Stimulated activated CD4-positive, alpha-beta T cell treated with anti-CD3 and anti-CD28 coated beads, Interleukin-4, amount 100 ng/mL, for 4 hours (primary cell): ENCODE measurements around the gene SYTL3.

Experiments used
- DNase-seq, 2 experiments: peaks; one replicate each; pipeline ENCODE4 v3.0.0-alpha.2; 2020

The SYTL3 gene

DNA sequence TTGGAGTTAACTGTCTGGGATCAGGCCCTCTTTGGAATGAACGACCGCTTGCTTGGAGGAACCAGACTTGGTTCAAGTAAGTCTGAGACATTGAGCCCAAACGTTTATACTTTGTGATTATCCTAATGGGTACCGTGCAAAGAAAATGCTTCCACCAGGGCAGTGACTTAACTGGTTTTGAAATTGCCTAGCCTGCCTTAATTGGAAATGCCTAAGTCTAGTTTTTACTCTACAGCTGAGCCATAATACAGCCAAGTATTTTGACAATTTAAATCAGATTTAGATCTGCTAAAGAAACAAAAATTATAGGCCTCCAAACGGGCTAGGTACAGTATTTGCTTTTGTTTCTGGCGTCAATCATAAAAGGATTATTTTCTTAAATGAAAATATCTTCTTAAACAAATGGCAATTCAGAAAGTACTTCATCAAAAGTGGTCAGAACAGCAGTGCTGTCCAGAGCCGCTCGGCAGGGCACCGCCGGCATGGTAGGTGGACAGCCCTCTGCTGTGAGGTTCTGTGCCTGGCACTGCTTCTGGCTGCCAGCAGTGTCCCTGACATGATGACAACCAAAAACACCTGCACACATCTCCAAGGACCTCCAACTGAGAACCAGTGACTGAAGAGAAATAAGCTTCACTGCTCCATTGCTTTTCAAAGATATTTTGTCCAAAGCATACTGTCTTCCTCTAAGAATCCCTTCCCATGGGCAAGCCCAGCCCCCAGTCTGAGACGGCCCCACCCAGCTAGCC lies 113.8 kb downstream of the SYTL3 start:
- no peak for DNase-seq

GRCh38 chr6:158764183-158764849 lies 114.5 kb downstream of the SYTL3 start:
- no peak for DNase-seq

DNA sequence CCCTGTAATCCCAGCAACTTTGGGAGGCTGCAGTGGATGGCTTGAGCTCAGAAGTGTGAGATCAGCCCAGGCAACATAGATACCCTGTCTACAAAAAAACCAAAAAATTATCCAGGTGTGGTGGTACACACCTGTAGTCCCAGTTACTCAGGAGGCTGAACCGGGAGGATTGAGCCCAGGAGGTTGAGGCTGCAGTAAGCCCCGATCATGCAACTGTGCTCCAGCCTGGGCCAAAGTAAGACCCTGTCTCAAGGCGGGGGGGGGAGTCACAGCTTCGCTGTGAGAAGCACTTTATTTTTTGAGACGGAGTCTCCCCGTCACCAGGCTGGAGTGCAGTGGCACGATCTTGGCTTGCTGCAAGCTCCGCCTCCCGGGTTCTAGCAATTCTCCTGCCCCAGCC lies 115.1 kb downstream of the SYTL3 start:
- no peak for DNase-seq

- no peak for DNase-seq
Observed at GRCh38 chr6:158765499-158766068, 115.7 kb downstream of the SYTL3 start.

DNA sequence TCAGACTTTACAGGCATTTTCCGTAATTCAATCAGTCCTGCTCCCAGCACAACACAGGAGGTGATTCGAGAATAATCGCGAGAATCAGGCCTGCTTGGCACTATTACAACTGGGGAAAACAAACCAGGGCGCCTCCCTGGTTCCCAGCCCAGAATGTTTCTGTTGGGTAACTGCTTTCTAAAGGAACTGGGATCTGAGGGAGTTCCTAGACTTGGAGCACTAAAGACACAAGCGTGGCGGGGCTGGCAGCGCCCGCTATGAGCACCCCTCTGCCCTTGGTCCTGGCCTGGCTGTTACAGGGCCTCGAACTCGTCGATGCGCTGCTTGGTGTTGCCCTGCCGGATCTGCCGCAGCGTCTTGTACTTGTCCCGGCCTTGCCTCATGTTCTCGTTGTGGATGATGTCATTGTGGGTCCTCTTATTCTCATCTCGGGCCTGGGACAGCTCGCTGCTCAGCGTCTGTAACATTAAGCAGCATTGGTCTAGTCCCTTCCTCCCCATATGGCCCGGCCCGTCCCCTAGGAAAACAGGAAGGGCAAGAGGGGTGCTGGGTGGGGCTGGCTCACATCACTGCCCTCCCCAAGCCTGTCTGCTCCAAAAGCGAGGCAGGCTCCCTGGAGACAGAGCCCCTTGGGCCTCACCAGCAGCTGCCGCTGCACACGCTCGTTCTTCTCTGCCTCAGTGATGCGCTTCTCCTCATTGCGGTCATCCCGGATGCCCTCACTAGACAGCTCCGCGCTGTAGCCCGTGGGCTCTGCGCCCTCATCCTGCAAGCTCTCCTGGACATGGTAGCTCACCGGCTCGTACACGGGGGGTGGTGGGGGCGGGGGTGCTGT lies 117.0 kb downstream of the SYTL3 start:
- DNase-seq, result no peak

DNA sequence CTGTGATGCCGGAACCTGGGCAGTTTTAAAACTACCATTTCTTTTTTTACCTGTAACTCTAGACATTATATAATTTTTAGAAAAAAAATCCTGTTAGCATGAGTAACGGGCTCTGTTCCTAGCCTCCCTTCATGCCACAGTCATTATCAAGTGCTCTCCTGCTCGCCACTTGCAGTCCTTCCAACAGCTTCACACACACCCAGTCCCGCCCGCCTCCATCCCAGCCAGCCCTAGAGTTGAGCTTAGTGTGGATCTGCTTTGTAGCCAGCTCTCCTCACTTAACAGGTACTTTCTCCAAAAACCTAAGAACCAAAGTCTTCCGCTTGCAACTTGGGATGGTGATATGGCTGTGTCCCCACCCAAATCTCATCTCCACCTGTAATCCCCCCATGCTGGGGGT lies 117.9 kb downstream of the SYTL3 start:
- no peak for DNase-seq

- no peak for DNase-seq
Observed at GRCh38 chr6:158768436-158768835, 118.6 kb downstream of the SYTL3 start.

GRCh38 chr6:158769234-158769770 lies 119.4 kb downstream of the SYTL3 start:
- no peak for DNase-seq

DNA sequence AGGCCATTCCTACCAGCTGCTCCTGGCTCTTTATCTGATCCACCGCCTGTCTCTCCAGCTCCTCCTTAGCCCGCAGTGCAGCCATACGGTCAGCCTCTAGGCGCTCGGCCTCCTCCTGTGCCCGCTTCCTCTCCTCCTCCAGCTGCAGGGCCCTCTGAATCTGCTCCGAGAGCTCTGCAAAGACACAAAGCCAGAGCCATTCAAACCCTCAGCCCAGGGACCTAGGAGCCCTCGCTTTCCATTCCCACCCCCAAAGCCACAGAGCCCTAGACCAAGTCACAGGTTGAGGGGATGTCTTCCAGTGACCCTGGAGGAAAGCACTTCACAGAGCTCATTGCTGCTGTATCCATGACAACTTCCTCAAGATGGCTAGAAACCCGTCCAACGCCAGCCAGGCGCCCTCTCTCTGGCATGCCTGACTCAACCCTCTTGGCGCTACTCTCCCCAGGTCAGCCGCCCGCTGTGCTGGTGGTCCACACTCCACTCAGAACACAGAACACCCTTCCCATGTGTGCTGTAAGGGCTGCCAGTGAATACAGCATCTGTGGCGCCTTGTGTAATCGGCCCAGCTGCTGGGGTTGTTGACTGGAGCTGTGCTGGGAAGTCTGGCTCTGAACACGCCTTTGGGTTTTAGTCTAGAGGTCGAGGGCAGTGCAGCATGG lies 120.0 kb downstream of the SYTL3 start:
- DNase-seq, result no peak

DNA sequence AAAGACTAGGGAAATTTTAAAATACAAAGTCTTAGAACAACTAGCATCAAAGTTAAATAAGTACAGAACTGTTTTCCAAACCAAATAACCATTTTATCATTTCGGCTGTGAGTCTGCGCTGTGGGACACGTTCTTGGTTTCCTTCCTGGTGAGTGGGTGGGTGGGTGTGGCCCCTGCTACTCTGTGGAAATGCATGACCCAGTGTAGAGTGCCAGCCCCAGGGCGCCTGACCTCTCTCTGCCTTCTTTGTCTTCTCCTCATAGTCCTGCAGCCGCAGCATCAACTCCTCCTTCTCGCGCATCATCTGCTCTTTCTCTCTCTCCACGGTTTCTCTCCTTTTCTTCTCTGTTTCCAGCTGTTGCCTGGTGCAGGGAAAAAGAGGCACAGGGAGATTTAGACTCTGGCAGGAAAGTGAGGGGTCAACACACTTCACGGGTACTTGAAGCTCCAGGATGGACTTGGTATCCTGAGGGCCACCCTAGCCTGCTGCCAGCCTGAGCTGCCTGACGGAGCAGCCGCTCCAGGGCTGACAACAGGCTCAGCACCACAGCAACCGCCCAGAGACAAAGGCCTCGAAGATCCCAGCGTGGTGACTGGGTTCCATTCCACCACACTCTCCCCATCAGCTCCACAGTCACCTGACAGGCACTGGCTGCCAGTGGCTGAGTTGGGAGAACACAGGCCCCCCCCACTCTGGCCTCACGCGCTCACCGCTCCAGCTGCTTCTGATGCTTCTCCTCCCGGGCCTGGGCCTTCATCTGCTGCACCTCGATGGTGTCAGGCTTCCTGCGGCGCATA lies 120.9 kb downstream of the SYTL3 start:
- no peak for DNase-seq

DNA sequence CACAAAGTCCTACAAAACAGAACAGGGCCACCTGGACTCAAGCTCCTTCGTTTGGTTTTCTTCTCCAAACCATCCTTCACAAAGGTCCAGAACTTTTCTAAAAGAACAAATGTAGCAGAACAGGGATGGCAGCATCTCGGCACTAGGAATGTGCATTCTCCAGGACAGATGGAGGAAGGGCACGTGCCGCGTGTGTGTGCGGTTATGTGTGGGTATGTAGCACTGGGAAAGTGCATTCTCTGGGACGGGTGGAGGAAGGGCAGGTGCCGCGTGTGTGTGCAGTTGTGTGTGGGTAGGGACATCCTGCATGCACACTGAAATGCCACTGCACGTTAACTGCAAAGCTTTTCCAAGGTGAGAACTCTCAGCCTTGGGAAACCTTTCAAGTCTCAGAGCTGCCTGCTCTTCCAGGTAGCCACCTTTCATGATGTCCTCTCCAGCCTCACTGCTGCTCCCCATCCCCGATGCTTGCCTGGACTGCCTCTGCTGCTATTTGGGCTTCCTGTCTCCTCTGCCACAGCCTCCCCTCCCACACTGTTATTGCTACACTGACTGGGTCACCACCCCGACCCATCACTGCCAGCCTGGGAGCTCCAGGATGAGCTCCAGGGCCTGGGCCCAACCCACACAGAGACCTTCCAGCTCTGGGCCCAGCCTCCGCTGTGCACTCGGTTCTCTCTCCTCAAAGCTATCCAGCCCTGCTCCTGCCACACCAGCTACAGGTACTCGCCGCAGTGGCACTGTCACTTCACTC lies 121.7 kb downstream of the SYTL3 start:
- DNase-seq, result no peak

GRCh38 chr6:158772172-158772571 lies 122.3 kb downstream of the SYTL3 start:
- no peak for DNase-seq

DNA sequence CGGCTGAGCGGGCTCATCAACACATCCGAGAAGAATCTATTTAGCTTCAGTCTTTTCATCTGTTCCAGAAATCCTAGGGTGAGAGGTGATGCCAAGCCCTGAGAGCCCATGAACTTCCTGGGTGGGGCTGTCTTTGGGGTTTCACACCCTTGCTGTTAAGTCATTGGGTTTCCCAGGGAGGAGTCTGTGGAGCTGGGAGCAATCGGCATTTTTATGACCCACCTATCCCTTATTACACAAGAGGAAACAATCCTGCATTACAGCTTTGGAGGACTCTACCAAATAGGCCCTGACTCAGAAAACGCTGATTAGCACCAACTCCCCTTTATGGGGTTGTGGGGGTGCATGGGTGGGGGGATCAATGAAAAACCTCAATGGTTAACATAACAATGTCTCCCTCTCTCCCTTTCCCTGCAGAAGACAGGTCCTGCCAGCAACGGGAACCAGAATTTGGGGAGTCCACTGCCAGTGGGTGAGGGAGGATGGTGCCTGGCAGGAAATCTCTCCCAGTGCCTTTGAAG lies 123.1 kb downstream of the SYTL3 start:
- no peak for DNase-seq

GRCh38 chr6:158773581-158774449 lies 124.0 kb downstream of the SYTL3 start:
- DNase-seq, result no peak

DNA sequence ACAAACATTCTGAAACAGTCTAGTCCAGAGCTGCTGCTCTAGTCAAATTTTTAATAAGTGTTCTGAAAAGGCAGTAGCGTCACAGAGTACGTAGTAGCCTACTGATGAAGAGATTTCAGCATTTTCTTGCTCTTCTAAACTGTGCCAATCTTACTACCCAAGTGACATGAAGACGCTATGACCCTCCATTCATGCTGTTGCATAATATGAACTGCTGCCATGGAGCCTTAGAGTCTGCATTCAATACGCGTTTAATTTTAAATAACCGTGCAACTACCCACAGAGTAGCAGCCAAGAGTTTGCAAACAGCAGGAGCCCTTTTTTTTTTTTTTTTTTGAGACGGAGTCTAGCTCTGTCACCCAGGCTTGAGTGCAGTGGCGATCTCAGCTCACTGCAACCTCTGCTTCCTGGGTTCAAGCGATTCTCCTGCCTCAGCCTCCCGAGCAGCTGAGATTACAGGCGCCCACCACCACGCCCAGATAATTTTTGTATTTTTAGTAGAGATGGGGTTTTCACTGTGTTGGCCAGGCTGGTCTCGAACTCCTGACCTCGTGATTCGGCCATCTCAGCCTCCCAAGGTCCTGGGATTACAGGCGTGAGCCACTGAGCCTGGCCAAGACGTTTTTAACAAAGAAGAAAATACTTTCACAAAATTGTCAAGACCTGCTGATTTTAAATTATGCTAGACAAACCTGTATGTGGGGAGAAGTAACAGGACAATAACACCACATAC lies 125.0 kb downstream of the SYTL3 start:
- no peak for DNase-seq

- no peak for DNase-seq
Observed at GRCh38 chr6:158775832-158776231, 126.0 kb downstream of the SYTL3 start.

DNA sequence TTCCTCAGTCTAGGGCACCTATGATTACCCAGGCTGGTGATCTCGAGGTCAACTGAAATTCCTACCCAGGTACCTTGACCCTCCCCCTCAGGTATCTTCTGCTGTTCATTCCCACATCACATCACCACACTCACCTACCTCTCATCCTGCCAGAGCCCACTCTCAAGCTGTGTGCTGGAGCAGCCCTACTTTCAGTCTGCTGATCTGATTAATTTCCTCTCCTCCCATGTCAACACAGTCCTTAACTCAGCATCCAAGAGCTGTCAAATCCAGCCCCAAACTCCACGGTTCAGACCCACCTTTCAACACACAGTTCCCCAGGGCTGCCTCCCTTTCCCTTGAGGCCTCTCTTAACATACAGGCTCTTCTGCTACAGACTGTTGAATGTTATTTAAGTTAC lies 126.9 kb downstream of the SYTL3 start:
- no peak for DNase-seq

- DNase-seq, result no peak
Observed at GRCh38 chr6:158777510-158777909, 127.7 kb downstream of the SYTL3 start.

DNA sequence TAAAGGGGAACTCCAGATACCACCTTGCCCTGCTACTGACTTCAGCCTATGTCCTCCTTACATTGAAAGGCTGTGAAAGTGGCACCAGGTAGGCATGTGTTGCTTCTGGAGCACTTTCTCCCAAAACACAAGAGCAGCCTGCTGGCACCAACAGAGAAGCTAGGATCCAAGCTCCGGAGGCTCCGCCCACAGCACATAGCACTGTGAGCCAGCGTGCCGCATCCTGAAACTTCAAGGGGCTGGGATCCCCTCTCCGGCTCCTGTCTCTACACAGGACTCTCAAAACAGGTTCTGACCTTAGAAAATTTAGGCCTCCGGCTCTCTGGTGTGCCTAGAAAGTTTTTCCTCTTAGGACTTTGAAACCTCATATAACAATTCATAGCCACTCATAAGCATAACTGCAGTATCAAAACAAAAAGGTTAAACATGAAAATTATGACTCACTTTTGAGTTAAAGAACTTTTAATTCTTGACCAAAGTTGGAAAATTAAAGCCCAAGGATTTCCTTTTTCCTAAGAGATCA lies 128.2 kb downstream of the SYTL3 start:
- DNase-seq, result no peak
